ENCODE results near the gene INF2.
"Not testable (repeated sequence)": the region's sequence is repeated elsewhere in the genome, so short reads cannot be mapped to it uniquely, and the experiment has no call there.

The INF2 gene

GRCh38 chr14:104724407-104724980 is 35.1 kb downstream of the INF2 start:
- no peak for DNase-seq

GRCh38 chr14:104724981-104725771 is 35.8 kb downstream of the INF2 start:
- no peak for DNase-seq

GRCh38 chr14:104725772-104726548 is 36.5 kb downstream of the INF2 start:
- no peak for DNase-seq

GRCh38 chr14:104726600-104727451 is 37.4 kb downstream of the INF2 start:
- no peak for DNase-seq

GRCh38 chr14:104728631-104729030 is 39.2 kb downstream of the INF2 start:
- no peak for DNase-seq

GRCh38 chr14:104729176-104729834 is 39.9 kb downstream of the INF2 start:
- not testable (repeated sequence) for DNase-seq

GRCh38 chr14:104729835-104730181 is 40.4 kb downstream of the INF2 start:
- no peak for DNase-seq

- DNase-seq = no peak
Measured at GRCh38 chr14:104730487-104730886, 41.1 kb downstream of the INF2 start.

- DNase-seq = peak; percentile 29
Measured at GRCh38 chr14:104731320-104732294, 42.2 kb downstream of the INF2 start.

- peak; percentile 81 for DNase-seq
Measured at GRCh38 chr14:104732355-104732804, 43.0 kb downstream of the INF2 start.

- DNase-seq = no peak
Measured at GRCh38 chr14:104732931-104733681, 43.7 kb downstream of the INF2 start.

GRCh38 chr14:104734051-104734587 is 44.7 kb downstream of the INF2 start:
- no peak for DNase-seq

- no peak for DNase-seq
Measured at GRCh38 chr14:104734601-104734990, 45.2 kb downstream of the INF2 start.

GRCh38 chr14:104734991-104735779 is 45.8 kb downstream of the INF2 start:
- DNase-seq = no peak

- no peak for DNase-seq
Measured at GRCh38 chr14:104735830-104736642, 46.6 kb downstream of the INF2 start.

- DNase-seq = no peak
Measured at GRCh38 chr14:104738375-104739019, 49.1 kb downstream of the INF2 start.

GRCh38 chr14:104739026-104739425 is 49.6 kb downstream of the INF2 start:
- no peak for DNase-seq
